ENCODE data around the gene SLC29A1.
"Not testable (repeated sequence)": the region's sequence is repeated elsewhere in the genome, so short reads cannot be mapped to it uniquely, and the experiment has no call there.

SLC29A1 gene

DNA sequence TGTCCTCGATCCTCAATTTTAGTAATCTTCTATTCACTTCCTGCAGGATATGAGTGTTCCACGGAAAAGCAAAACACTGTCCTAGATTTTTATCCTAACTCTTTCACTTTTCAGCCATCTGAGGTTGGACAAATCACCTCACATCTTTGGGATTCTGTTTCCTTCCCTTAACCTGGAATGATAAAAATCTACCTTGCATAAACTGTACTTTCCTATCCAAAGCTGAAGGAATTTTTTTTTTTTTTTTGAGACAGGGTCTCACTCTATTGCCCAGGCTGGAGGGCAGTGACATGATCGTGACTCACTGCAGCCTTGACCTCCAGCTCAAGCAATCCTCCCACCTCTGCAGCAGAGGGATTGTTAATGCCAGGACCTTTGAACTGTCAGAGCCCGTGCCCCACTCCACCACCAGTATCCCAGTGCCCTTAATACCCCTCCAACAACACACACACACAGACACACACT, 44.3 kb upstream of the SLC29A1 start:
- no peak for DNase-seq (ENCODE audit: low read depth)
- no peak overlapping the region for H3K4me3 ChIP-seq (ENCODE audit: low read depth, low read length)
- TF ChIP-seq, protein P1, sequence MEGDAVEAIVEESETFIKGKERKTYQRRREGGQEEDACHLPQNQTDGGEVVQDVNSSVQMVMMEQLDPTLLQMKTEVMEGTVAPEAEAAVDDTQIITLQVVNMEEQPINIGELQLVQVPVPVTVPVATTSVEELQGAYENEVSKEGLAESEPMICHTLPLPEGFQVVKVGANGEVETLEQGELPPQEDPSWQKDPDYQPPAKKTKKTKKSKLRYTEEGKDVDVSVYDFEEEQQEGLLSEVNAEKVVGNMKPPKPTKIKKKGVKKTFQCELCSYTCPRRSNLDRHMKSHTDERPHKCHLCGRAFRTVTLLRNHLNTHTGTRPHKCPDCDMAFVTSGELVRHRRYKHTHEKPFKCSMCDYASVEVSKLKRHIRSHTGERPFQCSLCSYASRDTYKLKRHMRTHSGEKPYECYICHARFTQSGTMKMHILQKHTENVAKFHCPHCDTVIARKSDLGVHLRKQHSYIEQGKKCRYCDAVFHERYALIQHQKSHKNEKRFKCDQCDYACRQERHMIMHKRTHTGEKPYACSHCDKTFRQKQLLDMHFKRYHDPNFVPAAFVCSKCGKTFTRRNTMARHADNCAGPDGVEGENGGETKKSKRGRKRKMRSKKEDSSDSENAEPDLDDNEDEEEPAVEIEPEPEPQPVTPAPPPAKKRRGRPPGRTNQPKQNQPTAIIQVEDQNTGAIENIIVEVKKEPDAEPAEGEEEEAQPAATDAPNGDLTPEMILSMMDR (IDR thresholded peaks at IDR 0.05; ENCODE audit: low read depth, low read length) = no peak
- no peak for TF ChIP-seq MYC (IDR thresholded peaks at IDR 0.05; ENCODE audit: low read depth, low read length)
- TF ChIP-seq, protein P2, sequence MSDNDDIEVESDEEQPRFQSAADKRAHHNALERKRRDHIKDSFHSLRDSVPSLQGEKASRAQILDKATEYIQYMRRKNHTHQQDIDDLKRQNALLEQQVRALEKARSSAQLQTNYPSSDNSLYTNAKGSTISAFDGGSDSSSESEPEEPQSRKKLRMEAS (IDR thresholded peaks at IDR 0.05; ENCODE audit: low read depth, low read length) = no peak
- TF ChIP-seq POLR2A (IDR thresholded peaks at IDR 0.05; ENCODE audit: extremely low read depth, insufficient read length) = no peak

DNA sequence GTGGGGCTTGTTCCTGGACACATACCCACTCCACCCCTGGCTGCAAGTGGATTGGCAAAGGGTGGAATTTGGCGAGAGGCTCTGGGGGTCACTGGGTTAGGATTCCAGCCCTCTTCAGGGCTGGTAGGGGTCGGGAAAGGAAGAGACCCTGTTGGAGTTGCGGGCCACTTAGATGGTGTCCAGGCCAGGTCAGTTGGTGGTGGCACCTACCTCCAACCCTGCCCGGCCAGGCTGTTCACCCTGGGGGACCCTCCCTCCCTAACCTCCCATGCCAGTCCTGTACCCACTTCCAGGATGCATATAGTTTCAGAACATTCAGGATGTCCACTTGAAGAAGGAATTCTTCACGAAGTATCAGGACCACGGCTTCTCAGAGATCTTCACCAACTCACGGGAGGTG, 43.7 kb upstream of the SLC29A1 start:
- H3K4me3 ChIP-seq (ENCODE audit: low read depth, low read length) = no peak overlapping the region
- TF ChIP-seq MYC (IDR thresholded peaks at IDR 0.05; ENCODE audit: low read depth, low read length) (no peak), POLR2A (IDR thresholded peaks at IDR 0.05; ENCODE audit: extremely low read depth, insufficient read length) (no peak)
- TF ChIP-seq, protein P2 (IDR thresholded peaks at IDR 0.05; ENCODE audit: low read depth, low read length) = no peak
- TF ChIP-seq, protein P1 (IDR thresholded peaks at IDR 0.05; ENCODE audit: low read depth, low read length) = no peak
- DNase-seq (ENCODE audit: low read depth) = no peak

DNA sequence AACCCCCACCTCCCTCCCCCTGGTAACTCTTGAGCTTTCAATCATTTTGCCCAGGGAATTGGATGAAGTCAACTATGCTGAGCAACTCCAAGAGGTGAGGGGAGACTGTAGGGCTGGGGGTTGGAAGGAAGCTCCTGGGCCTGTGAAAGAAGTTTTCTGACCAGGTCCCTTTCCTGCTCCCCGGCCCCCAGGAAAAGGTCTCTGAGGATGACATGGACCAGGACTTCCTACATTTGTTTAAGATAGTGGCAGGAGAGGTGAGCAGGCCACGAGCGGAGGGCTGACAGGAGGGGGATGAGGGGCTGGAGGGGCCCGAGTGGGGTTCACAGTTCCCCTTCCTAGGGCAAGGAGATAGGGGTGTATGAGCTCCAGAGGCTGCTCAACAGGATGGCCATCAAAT, 43.0 kb upstream of the SLC29A1 start:
- TF ChIP-seq MYC (IDR thresholded peaks at IDR 0.05; ENCODE audit: low read depth, low read length) (no peak), POLR2A (IDR thresholded peaks at IDR 0.05; ENCODE audit: extremely low read depth, insufficient read length) (no peak)
- TF ChIP-seq, protein P1 (IDR thresholded peaks at IDR 0.05; ENCODE audit: low read depth, low read length) = no peak
- TF ChIP-seq, protein P2 (IDR thresholded peaks at IDR 0.05; ENCODE audit: low read depth, low read length) = no peak
- no peak for DNase-seq (ENCODE audit: low read depth)
- H3K4me3 ChIP-seq (ENCODE audit: low read depth, low read length) = no peak overlapping the region

DNA sequence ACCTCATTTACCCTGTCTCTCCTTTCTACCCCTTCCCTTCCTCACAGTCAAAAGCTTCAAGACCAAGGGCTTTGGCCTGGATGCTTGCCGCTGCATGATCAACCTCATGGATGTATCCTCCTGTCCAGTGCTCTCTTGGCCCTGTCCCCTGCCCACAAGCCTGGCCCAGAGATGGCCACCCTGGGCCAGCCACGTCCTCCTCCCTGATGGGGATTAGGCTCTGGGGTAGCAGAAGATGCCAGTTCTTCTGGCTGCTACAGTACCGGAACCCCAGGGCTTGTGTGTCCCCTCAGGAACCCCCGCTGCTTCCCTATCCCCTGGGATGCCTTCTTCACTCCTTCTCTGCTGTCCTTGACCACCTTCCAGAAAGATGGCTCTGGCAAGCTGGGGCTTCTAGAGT, 42.5 kb upstream of the SLC29A1 start:
- no peak for DNase-seq (ENCODE audit: low read depth)
- H3K4me3 ChIP-seq (ENCODE audit: low read depth, low read length) = no peak overlapping the region
- TF ChIP-seq, protein P1 (IDR thresholded peaks at IDR 0.05; ENCODE audit: low read depth, low read length) = no peak
- no peak for TF ChIP-seq POLR2A (IDR thresholded peaks at IDR 0.05; ENCODE audit: extremely low read depth, insufficient read length)
- TF ChIP-seq MYC (IDR thresholded peaks at IDR 0.05; ENCODE audit: low read depth, low read length) = no peak
- TF ChIP-seq, protein P2 (IDR thresholded peaks at IDR 0.05; ENCODE audit: low read depth, low read length) = no peak

DNA sequence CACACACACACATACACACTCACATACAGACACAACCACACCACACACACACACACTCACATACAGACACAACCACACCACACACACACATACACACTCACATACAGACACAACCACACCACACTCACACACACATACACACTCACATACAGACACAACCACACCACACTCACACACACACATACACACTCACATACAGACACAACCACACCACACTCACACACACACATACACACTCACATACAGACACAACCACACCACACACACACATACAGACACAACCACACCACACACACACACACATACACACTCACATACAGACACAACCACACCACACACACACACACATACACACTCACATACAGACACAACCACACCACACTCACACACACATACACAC, 41.6 kb upstream of the SLC29A1 start:
- H3K4me3 ChIP-seq (ENCODE audit: low read depth, low read length); DNase-seq (ENCODE audit: low read depth): not testable (repeated sequence)

DNA sequence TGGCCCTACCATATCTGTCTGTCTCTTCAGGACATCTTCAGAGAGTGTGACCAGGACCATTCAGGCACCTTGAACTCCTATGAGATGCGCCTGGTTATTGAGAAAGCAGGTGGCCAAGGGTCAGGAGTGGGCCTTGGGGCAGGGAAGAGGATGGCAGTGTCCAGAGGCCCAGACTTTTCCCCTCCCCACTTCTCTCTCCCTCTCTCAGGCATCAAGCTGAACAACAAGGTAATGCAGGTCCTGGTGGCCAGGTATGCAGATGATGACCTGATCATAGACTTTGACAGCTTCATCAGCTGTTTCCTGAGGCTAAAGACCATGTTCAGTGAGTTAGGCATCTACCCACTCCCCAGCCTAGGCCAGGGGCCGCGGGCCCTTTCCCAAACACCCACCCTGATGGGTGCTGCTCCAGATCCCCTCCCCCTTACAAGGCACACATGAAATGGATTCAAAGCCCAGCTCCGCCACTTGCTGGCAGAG, 40.4 kb upstream of the SLC29A1 start:
- DNase-seq (ENCODE audit: low read depth) = no peak

More for the DNA sequence above, 40.4 kb upstream of the SLC29A1 start:
- TF ChIP-seq, protein P1 (IDR thresholded peaks at IDR 0.05; ENCODE audit: low read depth, low read length) = no peak
- TF ChIP-seq POLR2A (IDR thresholded peaks at IDR 0.05; ENCODE audit: extremely low read depth, insufficient read length) = no peak
- H3K4me3 ChIP-seq (ENCODE audit: low read depth, low read length) = no peak overlapping the region
